Measurements from ENCODE around the gene SBK1. TPM values are rescaled to one million over a fixed set of nuclear protein-coding genes. Genes with fewer than 3 reads are reported as not detected.

Gene SBK1
- total RNA-seq, 2 experiments from 2014 or later: 0.22 to 0.63 TPM

GRCh38 chr16:28298511-28298878 is 6.2 kb downstream of the SBK1 start:
- Histone ChIP-seq H3K9me3 (ENCODE audit: low read length) (no peaks in the 10 kb centered on the region), H3K27ac (ENCODE audit: low read depth, low read length, poor library complexity, severe bottlenecking) (no peak overlapping the region), H2AFZ (ENCODE audit: low read length) (no peak overlapping the region), H4K20me1 (ENCODE audit: insufficient read depth, low read length) (no peaks in the 10 kb centered on the region; the same call in 1 of the 2 replicates), H3K4me3 (ENCODE audit: low read depth, low read length, poor library complexity, severe bottlenecking) (no peak overlapping the region), H3K4me2 (ENCODE audit: low read length) (no peak overlapping the region), H3K9me2 (ENCODE audit: insufficient read depth, low read length) (no peaks in the 10 kb centered on the region), H3K79me2 (ENCODE audit: insufficient read depth, low read depth, low read length) (no peaks in the 10 kb centered on the region), H3K4me1 (ENCODE audit: insufficient read depth, low read length, poor library complexity, severe bottlenecking) (no peaks in the 10 kb centered on the region), H3K36me3 (ENCODE audit: insufficient read depth, low read length) (no peaks in the 10 kb centered on the region)
- ChIA-PET CTCF (ENCODE audit: unreplicated experiment) (no interaction called here), POLR2A (no interaction called here)
- TF ChIP-seq CTCF (conservative IDR thresholded peaks at IDR 0.05; ENCODE audit: low read length): no peak
- no peak for TF ChIP-seq EZH2phosphoT487 (IDR thresholded peaks at IDR 0.05; ENCODE audit: borderline replicate concordance, low read depth, low read length)
- DNase-seq (ENCODE audit: low spot score): no peak
- no TSS peak for BruUV-seq (replicated peaks)
- intact Hi-C loops (cut with micrococcal nuclease; ENCODE audit: unreplicated experiment): no loop called here

- TF ChIP-seq EZH2phosphoT487 (IDR thresholded peaks at IDR 0.05; ENCODE audit: borderline replicate concordance, low read depth, low read length): no peak
- no peak for TF ChIP-seq CTCF (conservative IDR thresholded peaks at IDR 0.05; ENCODE audit: low read length)
- H3K36me3 ChIP-seq (ENCODE audit: insufficient read depth, low read length): no peaks in the 10 kb centered on the region
- H3K9me2 ChIP-seq (ENCODE audit: insufficient read depth, low read length): no peaks in the 10 kb centered on the region
- CTCF ChIA-PET (ENCODE audit: unreplicated experiment): no interaction called here
- POLR2A ChIA-PET: no interaction called here
- no peaks in the 10 kb centered on the region for H4K20me1 ChIP-seq (ENCODE audit: insufficient read depth, low read length)
- H3K4me1 ChIP-seq (ENCODE audit: insufficient read depth, low read length, poor library complexity, severe bottlenecking): no peaks in the 10 kb centered on the region
- H3K9me3 ChIP-seq (ENCODE audit: low read length): no peaks in the 10 kb centered on the region
- H2AFZ ChIP-seq (ENCODE audit: low read length): no peak overlapping the region
- no TSS peak for BruUV-seq (replicated peaks)
- no peak overlapping the region for H3K4me3 ChIP-seq (ENCODE audit: low read depth, low read length, poor library complexity, severe bottlenecking)
- H3K79me2 ChIP-seq (ENCODE audit: insufficient read depth, low read depth, low read length): no peaks in the 10 kb centered on the region
- no peak overlapping the region for H3K27ac ChIP-seq (ENCODE audit: low read depth, low read length, poor library complexity, severe bottlenecking)
- DNase-seq (ENCODE audit: low spot score): no peak
- intact Hi-C loops (cut with micrococcal nuclease; ENCODE audit: unreplicated experiment): no loop called here
- H3K4me2 ChIP-seq (ENCODE audit: low read length): no peak overlapping the region
Measured at GRCh38 chr16:28300327-28300726, 8.0 kb downstream of the SBK1 start.

- Histone ChIP-seq H3K79me2 (ENCODE audit: insufficient read depth, low read depth, low read length) (no peaks in the 10 kb centered on the region), H2AFZ (ENCODE audit: low read length) (no peak overlapping the region), H3K9me3 (ENCODE audit: low read length) (no peaks in the 10 kb centered on the region), H3K9me2 (ENCODE audit: insufficient read depth, low read length) (no peaks in the 10 kb centered on the region), H3K36me3 (ENCODE audit: insufficient read depth, low read length) (no peaks in the 10 kb centered on the region), H3K4me2 (ENCODE audit: low read length) (no peak overlapping the region), H3K4me3 (ENCODE audit: low read depth, low read length, poor library complexity, severe bottlenecking) (no peak overlapping the region), H3K4me1 (ENCODE audit: insufficient read depth, low read length, poor library complexity, severe bottlenecking) (no peaks in the 10 kb centered on the region), H3K27ac (ENCODE audit: low read depth, low read length, poor library complexity, severe bottlenecking) (no peak overlapping the region), H4K20me1 (ENCODE audit: insufficient read depth, low read length) (no peaks in the 10 kb centered on the region)
- no peak for DNase-seq (ENCODE audit: low spot score)
- ChIA-PET POLR2A (no interaction called here), CTCF (ENCODE audit: unreplicated experiment) (no interaction called here)
- TF ChIP-seq EZH2phosphoT487 (IDR thresholded peaks at IDR 0.05; ENCODE audit: borderline replicate concordance, low read depth, low read length) (no peak), CTCF (conservative IDR thresholded peaks at IDR 0.05; ENCODE audit: low read length) (no peak)
- BruUV-seq (replicated peaks): no TSS peak
- intact Hi-C loops (cut with micrococcal nuclease; ENCODE audit: unreplicated experiment): no loop called here
Measured at GRCh38 chr16:28301154-28301553, 8.8 kb downstream of the SBK1 start.

Measured in OCI-LY7 (cell line).